HepG2 (cell line): ENCODE data around the gene SLC16A11. TPM values are rescaled to one million over a fixed set of nuclear protein-coding genes. Genes with fewer than 3 reads are reported as not detected.

Source experiments
- ATAC-seq: fragments of 200-7000 bp; cut with Tn5 transposase; 3 replicates; pipeline ENCODE4 v1.9.1; 2020; ENCODE audit warnings: mild to moderate bottlenecking, moderate library complexity
- BruUV-seq: library from RNA; stranded (reverse); fragments of 400-500 nt; replicated peaks from 2 replicates; lab custom pipeline; 2021; lab: Mats Ljungman, UMichigan
- CTCF ChIA-PET: fragments of 300-600 bp; formaldehyde crosslinking; extraction: SDS; loops from one replicate; lab custom pipeline; 2021; ENCODE audit warnings: low total read pairs, inconsistent platforms, low intra/inter-chr PET ratio; lab: Yijun Ruan, JAX
- POLR2A ChIA-PET: fragments of 350-600 bp; sonication (Branson Sonifier 250); formaldehyde crosslinking; loops from one replicate; lab custom pipeline; 2020; ENCODE audit warnings: antibody characterized with exemption, inconsistent platforms; lab: Yijun Ruan, JAX
- DNase-seq: peaks from one replicate; pipeline ENCODE4 v3.0.0-alpha.2; 2015; ENCODE audit warnings: low spot score
- FAIRE-seq: peaks from 3 replicates; lab custom pipeline; 2011; peaks lifted over from hg19 to GRCh38; lab: Jason Lieb, UNC
- H2AFZ ChIP-seq: one replicate; pipeline ENCODE4 v1.6.1; 2011; ENCODE audit warnings: low read length, inconsistent platforms
- H3K27ac ChIP-seq: fragments of 300-600 bp; 3 replicates; pipeline ENCODE4 v1.8.0; 2011; ENCODE audit warnings: mixed run types, mild to moderate bottlenecking, mixed read lengths, low read length, inconsistent platforms; ENCODE audit not compliant: insufficient read depth; ENCODE audit errors: extremely low read length
- H3K27me3 ChIP-seq, 2 experiments: fragments of 200-600 bp in 1 of 2; 2 replicates in 1 of 2; 3 replicates in 1 of 2; pipeline versions ENCODE4 v1.6.0 to v1.8.0; 2011; ENCODE audit warnings: low read length in 2 of 2, mild to moderate bottlenecking in 2 of 2, moderate library complexity in 2 of 2, inconsistent platforms in 1 of 2; ENCODE audit not compliant: insufficient read depth in 2 of 2, control insufficient read depth in 1 of 2
- H3K36me3 ChIP-seq, 2 experiments: fragments of 200-600 bp in 1 of 2; replicated peaks in 1 of 2; 2 replicates in 1 of 2; 3 replicates in 1 of 2; pipeline versions ENCODE4 v1.5.1 to v1.8.0; 2011; ENCODE audit warnings: low read length in 2 of 2, inconsistent platforms in 1 of 2; ENCODE audit not compliant: insufficient read depth in 2 of 2, control insufficient read depth in 1 of 2
- H3K4me1 ChIP-seq: 2 replicates; pipeline ENCODE4 v1.5.1; 2012; ENCODE audit warnings: low read length, inconsistent platforms; ENCODE audit not compliant: insufficient read depth
- H3K4me2 ChIP-seq: 2 replicates; pipeline ENCODE4 v1.6.0; 2011; ENCODE audit warnings: low read depth, low read length, inconsistent platforms
- H3K4me3 ChIP-seq, 3 experiments: fragments of 200-600 bp in 1 of 3; sonication (generic), shearing (Covaris generic) in 1 of 3; replicated peaks in 1 of 3; 2 replicates each; pipeline ENCODE4 v1.5.1; 2011 to 2016; ENCODE audit warnings: low read length in 3 of 3, inconsistent platforms in 2 of 3, low read depth in 2 of 3, mild to moderate bottlenecking in 2 of 3, control low read depth in 1 of 3, mixed read lengths in 1 of 3; ENCODE audit not compliant: insufficient read depth in 1 of 3
- H3K79me2 ChIP-seq: one replicate; pipeline ENCODE4 v1.6.1; 2011; ENCODE audit warnings: low read length, inconsistent platforms; ENCODE audit not compliant: insufficient read depth
- H3K9ac ChIP-seq: 2 replicates; pipeline ENCODE4 v1.6.0; 2011; ENCODE audit warnings: mild to moderate bottlenecking, low read depth, low read length, inconsistent platforms; ENCODE audit not compliant: insufficient read depth
- H3K9me3 ChIP-seq: 2 replicates; pipeline ENCODE4 v1.5.1; 2012; ENCODE audit warnings: mild to moderate bottlenecking, low read length
- H4K20me1 ChIP-seq: 2 replicates; pipeline ENCODE4 v1.6.0; 2011; ENCODE audit warnings: inconsistent platforms, mild to moderate bottlenecking, low read length, moderate library complexity; ENCODE audit not compliant: insufficient read depth
- AKAP8 ChIP-seq: sonication (generic); formaldehyde crosslinking; IDR thresholded peaks from 2 replicates; pipeline ENCODE4 v1.5.1; 2020; ENCODE audit warnings: mild to moderate bottlenecking, missing genetic modification reagents
- CAMTA2 ChIP-seq: sonication (generic); formaldehyde crosslinking; IDR thresholded peaks from 2 replicates; pipeline ENCODE4 v1.4.0; 2020; ENCODE audit warnings: mild to moderate bottlenecking, missing genetic modification reagents, borderline replicate concordance
- HDAC1 ChIP-seq: sonication (generic); formaldehyde crosslinking; IDR thresholded peaks from 2 replicates; pipeline ENCODE4 v1.5.1; 2020; ENCODE audit warnings: mild to moderate bottlenecking, missing genetic modification reagents
- MBNL3 ChIP-seq: fragments of 250-450 bp; sonication (Bioruptor Pico); conservative IDR thresholded peaks from 2 replicates; pipeline ENCODE4 v1.8.0; 2022; ENCODE audit warnings: mild to moderate bottlenecking, inconsistent platforms
- NFE2L2 ChIP-seq: fragments of 150-350 bp; IDR thresholded peaks from 2 replicates; pipeline ENCODE4 v1.6.1; 2014; ENCODE audit warnings: low read length
- PAX8 ChIP-seq: sonication (generic); formaldehyde crosslinking; IDR thresholded peaks from 2 replicates; pipeline ENCODE4 v1.8.0; 2022; ENCODE audit warnings: mild to moderate bottlenecking, missing genetic modification reagents, borderline replicate concordance
- PPARG ChIP-seq: conservative IDR thresholded peaks from 2 replicates; pipeline ENCODE4 v1.6.1; 2016; ENCODE audit warnings: missing biosample characterization, missing genetic modification reagents
- RBM22 ChIP-seq: fragments of 200-400 bp; formaldehyde crosslinking; optimal IDR thresholded peaks from 2 replicates; pipeline ENCODE3; 2017; ENCODE audit warnings: mild to moderate bottlenecking, low read length, moderate library complexity
- RXRB ChIP-seq: IDR thresholded peaks from 2 replicates; pipeline ENCODE4 v1.6.1; 2016; ENCODE audit warnings: borderline replicate concordance, missing genetic modification reagents, missing compliant biosample characterization
- SALL1 ChIP-seq: sonication (generic); formaldehyde crosslinking; IDR thresholded peaks from 2 replicates; pipeline ENCODE4 v1.8.0; 2022; ENCODE audit warnings: mild to moderate bottlenecking, missing genetic modification reagents
- TAF15 ChIP-seq: fragments of 200-400 bp; formaldehyde crosslinking; IDR thresholded peaks from one replicate; pipeline ENCODE4 v1.6.1; 2018; ENCODE audit warnings: mild to moderate bottlenecking, low read depth, low read length; ENCODE audit not compliant: poor library complexity, severe bottlenecking
- ZSCAN30 ChIP-seq: sonication (generic); formaldehyde crosslinking; IDR thresholded peaks from 2 replicates; pipeline ENCODE4 v1.5.0; 2020; ENCODE audit warnings: mild to moderate bottlenecking, missing genetic modification reagents
- WGBS: methylation state at CpG from one replicate; pipeline ENCODE4 v1.1.6; 2017; ENCODE audit warnings: low lambda C conversion rate; 5-methylcytosine and 5-hydroxymethylcytosine counted together
- in situ Hi-C: cut with HindIII; loops from 2 replicates; pipeline ENCODE4 v1.10.0; 2017; ENCODE audit warnings: low pct_unique_long_range_greater_than_20kb; ENCODE audit not compliant: extremely low pct_ligation_motif_present
- intact Hi-C: fragments of 100-400 bp; cut with micrococcal nuclease; formaldehyde crosslinking; loops from one replicate; pipeline ENCODE4 v1.10.0; 2022; ENCODE audit not compliant: unreplicated experiment
- polyA plus RNA-seq, 8 experiments: library from polyadenylated mRNA; depleted of rRNA in 3 of 8; stranded (reverse) in 7 of 8; unstranded in 1 of 8; fragments of >200 nt; fragmentation: Illumina TruSeq in 4 of 8; extraction: Trizol in 4 of 8; gene quantifications; 2 replicates each; pipeline versions ENCODE4 v1.2.1 to v1.2.3, GENCODE V29; 2011 to 2016; ENCODE audit warnings: low read depth in 4 of 8, missing spikeins in 1 of 8, mixed read lengths in 1 of 8; ENCODE audit not compliant: insufficient read depth in 1 of 8
- total RNA-seq, 5 experiments: library from RNA; depleted of rRNA; stranded (reverse); fragments of >200 nt; fragmentation: Illumina TruSeq; extraction: Trizol; gene quantifications; 2 replicates each; pipeline ENCODE4 v1.2.3, GENCODE V29; 2016; ENCODE audit warnings: low read depth in 1 of 5
- TF ChIP-seq, protein P1 (sequence below): sonication (generic); formaldehyde crosslinking; IDR thresholded peaks from 2 replicates; pipeline ENCODE4 v1.4.0; 2020; ENCODE audit warnings: missing genetic modification reagents
- TF ChIP-seq, protein P2 (sequence below): fragments of 450-650 bp; IDR thresholded peaks from 2 replicates; pipeline ENCODE4 v1.6.1; 2017; ENCODE audit warnings: mild to moderate bottlenecking
- TF ChIP-seq, protein P3 (sequence below): sonication (generic); formaldehyde crosslinking; IDR thresholded peaks from 2 replicates; pipeline ENCODE4 v1.4.0; 2020; ENCODE audit warnings: missing genetic modification reagents, borderline replicate concordance

Gene SLC16A11
- total and polyA plus RNA-seq, 2 of the 13 experiments (the other 11 are each of a cell fraction or from before 2014, with no cell fraction given) = not detected

DNA sequence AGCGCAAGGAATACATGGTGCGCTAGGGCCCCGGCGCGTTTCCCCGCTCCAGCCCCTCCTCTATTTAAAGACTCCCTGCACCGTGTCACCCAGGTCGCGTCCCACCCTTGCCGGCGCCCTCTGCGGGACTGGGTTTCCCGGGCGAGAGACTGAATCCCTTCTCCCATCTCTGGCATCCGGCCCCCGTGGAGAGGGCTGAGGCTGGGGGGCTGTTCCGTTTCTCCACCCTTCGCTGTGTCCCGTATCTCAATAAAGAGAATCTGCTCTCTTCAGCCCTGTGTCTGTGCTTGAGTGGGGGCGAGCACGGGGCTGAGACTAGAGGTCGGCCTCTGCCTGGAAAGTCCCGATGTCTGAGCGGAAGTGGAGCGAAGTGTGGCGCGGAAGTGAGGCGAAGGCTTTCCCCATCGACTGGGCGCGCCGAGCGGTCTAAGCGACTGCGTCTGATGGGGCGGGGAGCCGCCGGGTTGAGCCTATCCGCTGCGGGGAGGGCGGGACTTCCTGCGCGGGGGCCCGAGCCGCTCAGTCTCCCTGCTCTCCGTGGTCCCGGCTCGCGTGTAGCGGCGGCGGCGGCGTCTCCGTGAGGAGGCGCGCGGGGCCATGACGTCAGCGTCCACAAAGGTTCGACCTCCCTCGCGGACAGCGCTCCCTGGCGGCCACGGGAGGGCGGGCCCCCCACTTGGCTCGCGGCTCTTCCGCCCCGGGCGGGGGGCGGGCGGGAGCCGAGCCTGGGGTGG is 29.5 kb downstream of the SLC16A11 start:
- no TSS peak for BruUV-seq
- Histone ChIP-seq H3K9ac (peak overlapping the region; percentile 98), H3K4me1 (peaks cover 42% of the 10 kb centered on the region), H4K20me1 (no peaks in the 10 kb centered on the region), H3K9me3 (no peaks in the 10 kb centered on the region), H3K4me3 (peak overlapping the region; percentile 83 to 97 (median 84)), H3K27me3 (no peaks in the 10 kb centered on the region; a peak in 2 of 5 replicates), H3K4me2 (peak overlapping the region; percentile 100), H3K27ac (peak overlapping the region; percentile 98), H2AFZ (no peak overlapping the region), H3K36me3 (peaks cover 3 to 5% of the 10 kb centered on the region in 2 experiments; a peak in 3 of 5 replicates), H3K79me2 (peaks cover 45% of the 10 kb centered on the region)
- intact Hi-C loops = loop anchor here (5.0 kb wide), 1 partner anchor 362 kb away; the partner anchor contains the start of genes C17orf100 and MED31
- POLR2A ChIA-PET = interaction anchor here (0.8 to 2.2 kb wide), 2 partner anchors 21 to 302 kb away, joined by 6 to 7 read pairs; partner anchors contain the start of genes SLC13A5 and SLC16A13
- CTCF ChIA-PET = no interaction called here
- peak; percentile 90 for DNase-seq
- 2% methylated on average over 20 of the region's 75 CpGs for WGBS
- peak; percentile 91 for ATAC-seq
- in situ Hi-C loops = loop anchor here (10.0 kb wide), 1 partner anchor 350 kb away; no protein-coding TSS in a partner anchor
- FAIRE-seq = no peak
- TF ChIP-seq AKAP8 (peak; percentile 96), MBNL3 (no peak), RBM22 (no peak), SALL1 (CRISPR knock-in tag) (peak; percentile 81), CAMTA2 (no peak), TAF15 (no peak), HDAC1 (CRISPR knock-in tag) (peak; percentile 92), PAX8 (CRISPR knock-in tag) (no peak), ZSCAN30 (CRISPR knock-in tag) (no peak), PPARG (CRISPR knock-in tag) (no peak), NFE2L2 (no peak), RXRB (CRISPR knock-in tag) (peak; percentile 54; the same call in 1 of the 2 replicates)
- TF ChIP-seq, protein P1, sequence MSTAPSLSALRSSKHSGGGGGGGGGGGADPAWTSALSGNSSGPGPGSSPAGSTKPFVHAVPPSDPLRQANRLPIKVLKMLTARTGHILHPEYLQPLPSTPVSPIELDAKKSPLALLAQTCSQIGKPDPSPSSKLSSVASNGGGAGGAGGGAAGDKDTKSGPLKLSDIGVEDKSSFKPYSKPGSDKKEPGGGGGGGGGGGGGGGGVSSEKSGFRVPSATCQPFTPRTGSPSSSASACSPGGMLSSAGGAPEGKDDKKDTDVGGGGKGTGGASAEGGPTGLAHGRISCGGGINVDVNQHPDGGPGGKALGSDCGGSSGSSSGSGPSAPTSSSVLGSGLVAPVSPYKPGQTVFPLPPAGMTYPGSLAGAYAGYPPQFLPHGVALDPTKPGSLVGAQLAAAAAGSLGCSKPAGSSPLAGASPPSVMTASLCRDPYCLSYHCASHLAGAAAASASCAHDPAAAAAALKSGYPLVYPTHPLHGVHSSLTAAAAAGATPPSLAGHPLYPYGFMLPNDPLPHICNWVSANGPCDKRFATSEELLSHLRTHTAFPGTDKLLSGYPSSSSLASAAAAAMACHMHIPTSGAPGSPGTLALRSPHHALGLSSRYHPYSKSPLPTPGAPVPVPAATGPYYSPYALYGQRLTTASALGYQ (CRISPR knock-in tag) = no peak
- TF ChIP-seq, protein P2, sequence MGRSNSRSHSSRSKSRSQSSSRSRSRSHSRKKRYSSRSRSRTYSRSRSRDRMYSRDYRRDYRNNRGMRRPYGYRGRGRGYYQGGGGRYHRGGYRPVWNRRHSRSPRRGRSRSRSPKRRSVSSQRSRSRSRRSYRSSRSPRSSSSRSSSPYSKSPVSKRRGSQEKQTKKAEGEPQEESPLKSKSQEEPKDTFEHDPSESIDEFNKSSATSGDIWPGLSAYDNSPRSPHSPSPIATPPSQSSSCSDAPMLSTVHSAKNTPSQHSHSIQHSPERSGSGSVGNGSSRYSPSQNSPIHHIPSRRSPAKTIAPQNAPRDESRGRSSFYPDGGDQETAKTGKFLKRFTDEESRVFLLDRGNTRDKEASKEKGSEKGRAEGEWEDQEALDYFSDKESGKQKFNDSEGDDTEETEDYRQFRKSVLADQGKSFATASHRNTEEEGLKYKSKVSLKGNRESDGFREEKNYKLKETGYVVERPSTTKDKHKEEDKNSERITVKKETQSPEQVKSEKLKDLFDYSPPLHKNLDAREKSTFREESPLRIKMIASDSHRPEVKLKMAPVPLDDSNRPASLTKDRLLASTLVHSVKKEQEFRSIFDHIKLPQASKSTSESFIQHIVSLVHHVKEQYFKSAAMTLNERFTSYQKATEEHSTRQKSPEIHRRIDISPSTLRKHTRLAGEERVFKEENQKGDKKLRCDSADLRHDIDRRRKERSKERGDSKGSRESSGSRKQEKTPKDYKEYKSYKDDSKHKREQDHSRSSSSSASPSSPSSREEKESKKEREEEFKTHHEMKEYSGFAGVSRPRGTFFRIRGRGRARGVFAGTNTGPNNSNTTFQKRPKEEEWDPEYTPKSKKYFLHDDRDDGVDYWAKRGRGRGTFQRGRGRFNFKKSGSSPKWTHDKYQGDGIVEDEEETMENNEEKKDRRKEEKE = no peak
- TF ChIP-seq, protein P3, sequence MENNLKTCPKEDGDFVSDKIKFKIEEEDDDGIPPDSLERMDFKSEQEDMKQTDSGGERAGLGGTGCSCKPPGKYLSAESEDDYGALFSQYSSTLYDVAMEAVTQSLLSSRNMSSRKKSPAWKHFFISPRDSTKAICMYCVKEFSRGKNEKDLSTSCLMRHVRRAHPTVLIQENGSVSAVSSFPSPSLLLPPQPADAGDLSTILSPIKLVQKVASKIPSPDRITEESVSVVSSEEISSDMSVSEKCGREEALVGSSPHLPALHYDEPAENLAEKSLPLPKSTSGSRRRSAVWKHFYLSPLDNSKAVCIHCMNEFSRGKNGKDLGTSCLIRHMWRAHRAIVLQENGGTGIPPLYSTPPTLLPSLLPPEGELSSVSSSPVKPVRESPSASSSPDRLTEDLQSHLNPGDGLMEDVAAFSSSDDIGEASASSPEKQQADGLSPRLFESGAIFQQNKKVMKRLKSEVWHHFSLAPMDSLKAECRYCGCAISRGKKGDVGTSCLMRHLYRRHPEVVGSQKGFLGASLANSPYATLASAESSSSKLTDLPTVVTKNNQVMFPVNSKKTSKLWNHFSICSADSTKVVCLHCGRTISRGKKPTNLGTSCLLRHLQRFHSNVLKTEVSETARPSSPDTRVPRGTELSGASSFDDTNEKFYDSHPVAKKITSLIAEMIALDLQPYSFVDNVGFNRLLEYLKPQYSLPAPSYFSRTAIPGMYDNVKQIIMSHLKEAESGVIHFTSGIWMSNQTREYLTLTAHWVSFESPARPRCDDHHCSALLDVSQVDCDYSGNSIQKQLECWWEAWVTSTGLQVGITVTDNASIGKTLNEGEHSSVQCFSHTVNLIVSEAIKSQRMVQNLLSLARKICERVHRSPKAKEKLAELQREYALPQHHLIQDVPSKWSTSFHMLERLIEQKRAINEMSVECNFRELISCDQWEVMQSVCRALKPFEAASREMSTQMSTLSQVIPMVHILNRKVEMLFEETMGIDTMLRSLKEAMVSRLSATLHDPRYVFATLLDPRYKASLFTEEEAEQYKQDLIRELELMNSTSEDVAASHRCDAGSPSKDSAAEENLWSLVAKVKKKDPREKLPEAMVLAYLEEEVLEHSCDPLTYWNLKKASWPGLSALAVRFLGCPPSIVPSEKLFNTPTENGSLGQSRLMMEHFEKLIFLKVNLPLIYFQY (CRISPR knock-in tag) = no peak
